HCT116 (cell line): ENCODE measurements around the gene NMNAT3. TPM values are rescaled to one million over a fixed set of nuclear protein-coding genes. Genes with fewer than 3 reads are reported as not detected.

Experiments used
- ATAC-seq: fragments of 200-7000 bp; cut with Tn5 transposase; 2 replicates; pipeline ENCODE4 v1.9.1; 2020; ENCODE audit warnings: mild to moderate bottlenecking, moderate library complexity
- BruUV-seq: library from RNA; stranded (reverse); fragments of 400-500 nt; replicated peaks from 2 replicates; lab custom pipeline; 2021; lab: Mats Ljungman, UMichigan
- CTCF ChIA-PET: fragments of 300-600 bp; sonication (Branson Sonifier 250); formaldehyde crosslinking; loops from one replicate; lab custom pipeline; 2021; ENCODE audit warnings: antibody characterized with exemption; lab: Charles Lee
- POLR2A ChIA-PET: fragments of 300-600, 350-600 bp; sonication (Branson Sonifier 250); formaldehyde crosslinking; loops from one replicate; lab custom pipeline; 2021; ENCODE audit warnings: antibody characterized with exemption; lab: Charles Lee
- RAD21 ChIA-PET, 2 experiments: fragments of 300-600 bp; sonication (Branson Sonifier 250); formaldehyde crosslinking; loops; one replicate each; lab custom pipeline; 2023; ENCODE audit warnings: low total read pairs in 2 of 2; ENCODE audit not compliant: uncharacterized antibody in 2 of 2, unreplicated experiment in 2 of 2, low non-redundant PET in 1 of 2; lab: Charles Lee
- DNase-seq: peaks from one replicate; pipeline ENCODE4 v3.0.0-alpha.2; 2010; ENCODE audit warnings: low read depth, low spot score
- H2AFZ ChIP-seq: fragments of 200-600 bp; shearing (Covaris generic), sonication (generic); 2 replicates; pipeline ENCODE4 v1.6.1; 2017; ENCODE audit warnings: low read depth, mixed run types, mixed read lengths, antibody characterized with exemption, low read length; ENCODE audit not compliant: poor library complexity, severe bottlenecking
- H3K27ac ChIP-seq: 2 replicates; pipeline ENCODE4 v1.5.1; 2012; ENCODE audit warnings: low read depth, low read length
- H3K27me3 ChIP-seq: fragments of 200-600 bp; sonication (generic); 2 replicates; pipeline ENCODE4 v1.6.1; 2016; ENCODE audit warnings: mixed run types, low read length, mixed read lengths; ENCODE audit not compliant: insufficient read depth
- H3K36me3 ChIP-seq, 2 experiments: fragments of 200-500 bp in 1 of 2; fragments of 200-600 bp in 1 of 2; sonication (Bioruptor generic) in 1 of 2; sonication (generic) in 1 of 2; 2 replicates each; pipeline versions ENCODE4 v1.5.1 to v1.6.1; 2014 to 2016; ENCODE audit warnings: low read length in 2 of 2, inconsistent platforms in 1 of 2, mixed read lengths in 1 of 2, mixed run types in 1 of 2; ENCODE audit not compliant: insufficient read depth in 2 of 2, control insufficient read depth in 1 of 2
- H3K4me1 ChIP-seq, 2 experiments: fragments of 200-600 bp in 1 of 2; sonication (generic) in 1 of 2; 2 replicates each; pipeline versions ENCODE4 v1.5.1 to v1.6.1; 2012 to 2017; ENCODE audit warnings: low read length in 2 of 2, inconsistent platforms in 1 of 2, mild to moderate bottlenecking in 1 of 2, mixed read lengths in 1 of 2, mixed run types in 1 of 2, moderate library complexity in 1 of 2; ENCODE audit not compliant: insufficient read depth in 2 of 2, control insufficient read depth in 1 of 2
- H3K4me2 ChIP-seq: fragments of 200-600 bp; sonication (generic); 2 replicates; pipeline ENCODE4 v1.6.1; 2017; ENCODE audit warnings: mixed run types, low read length, mixed read lengths
- H3K4me3 ChIP-seq, 2 experiments: fragments of 200-600 bp in 1 of 2; sonication (generic) in 1 of 2; replicated peaks in 1 of 2; 2 replicates each; pipeline ENCODE4 v1.5.1; 2011 to 2016; ENCODE audit warnings: low read length in 2 of 2, control low read depth in 1 of 2, low read depth in 1 of 2, mild to moderate bottlenecking in 1 of 2, mixed read lengths in 1 of 2, mixed run types in 1 of 2
- H3K79me2 ChIP-seq: fragments of 200-600 bp; sonication (generic); 2 replicates; pipeline ENCODE4 v1.6.1; 2017; ENCODE audit warnings: mild to moderate bottlenecking, mixed run types, low read length, moderate library complexity, mixed read lengths; ENCODE audit not compliant: insufficient read depth
- H3K9ac ChIP-seq: fragments of 200-600 bp; sonication (generic); 2 replicates; pipeline ENCODE4 v1.6.1; 2016; ENCODE audit warnings: low read length, mixed read lengths
- H3K9me2 ChIP-seq: fragments of 200-600 bp; sonication (generic), shearing (Covaris generic); 2 replicates; pipeline ENCODE4 v1.6.1; 2017; ENCODE audit warnings: mixed run types, mild to moderate bottlenecking, moderate library complexity; ENCODE audit not compliant: insufficient read depth
- H3K9me3 ChIP-seq, 2 experiments: fragments of 200-500 bp in 1 of 2; fragments of 200-600 bp in 1 of 2; sonication (Bioruptor generic) in 1 of 2; sonication (generic) in 1 of 2; 2 replicates each; pipeline ENCODE4 v1.6.1; 2014 to 2017; ENCODE audit warnings: low read length in 2 of 2, mixed read lengths in 2 of 2, inconsistent platforms in 1 of 2, low read depth in 1 of 2, mild to moderate bottlenecking in 1 of 2, mixed run types in 1 of 2, moderate library complexity in 1 of 2; ENCODE audit not compliant: control insufficient read depth in 1 of 2, insufficient read depth in 1 of 2
- H4K20me1 ChIP-seq: fragments of 200-600 bp; sonication (generic), shearing (Covaris generic); 2 replicates; pipeline ENCODE4 v1.6.1; 2017; ENCODE audit warnings: mixed run types, mild to moderate bottlenecking, moderate library complexity; ENCODE audit not compliant: insufficient read depth
- ATF3 ChIP-seq: IDR thresholded peaks from 2 replicates; pipeline ENCODE4 v1.6.1; 2012
- ELF1 ChIP-seq: IDR thresholded peaks from 2 replicates; pipeline ENCODE4 v1.6.1; 2012; ENCODE audit warnings: low read depth, borderline replicate concordance
- MAX ChIP-seq: IDR thresholded peaks from 2 replicates; pipeline ENCODE4 v1.6.1; 2012
- SP1 ChIP-seq: IDR thresholded peaks from 2 replicates; pipeline ENCODE4 v1.6.1; 2012; ENCODE audit warnings: low read depth
- ZFX ChIP-seq: fragments of 450-650 bp; IDR thresholded peaks from 2 replicates; pipeline ENCODE4 v1.6.1; 2017
- intact Hi-C: fragments of 100-400 bp; cut with micrococcal nuclease; formaldehyde crosslinking; loops from 2 replicates; pipeline ENCODE4 v1.10.0; 2022
- total RNA-seq: library from RNA; stranded (reverse); gene quantifications from one replicate; pipeline ENCODE4 v1.2.1, GENCODE V29; 2021; ENCODE audit not compliant: unreplicated experiment

The NMNAT3 gene
- total RNA-seq, 1 experiment from 2014 or later, result 5.7 TPM

- ChIA-PET CTCF (no interaction called here), RAD21 (no interaction called here), POLR2A (interaction anchor here (1.3 kb wide), 1 partner anchor 138 kb away, joined by 4 read pairs; the partner anchor contains the start of gene COPB2)
- no peaks in the 10 kb centered on the region for H3K9me2 ChIP-seq
- H3K4me3 ChIP-seq, result no peak overlapping the region
- no peaks in the 10 kb centered on the region for H3K36me3 ChIP-seq
- ATAC-seq (no peak), DNase-seq (no peak)
- no peak for TF ChIP-seq ATF3
- no peak for TF ChIP-seq SP1
- no peak for TF ChIP-seq ZFX
- no peak for TF ChIP-seq ELF1
- no peak overlapping the region for H3K9ac ChIP-seq
- peaks cover 7 to 12% of the 10 kb centered on the region in 2 experiments for H3K4me1 ChIP-seq
- no peaks in the 10 kb centered on the region for H3K9me3 ChIP-seq
- BruUV-seq, result no TSS peak
- intact Hi-C loops, result no loop called here
- H4K20me1 ChIP-seq, result no peaks in the 10 kb centered on the region
- no peak overlapping the region for H3K27ac ChIP-seq
- H2AFZ ChIP-seq, result no peak overlapping the region
- H3K4me2 ChIP-seq, result no peak overlapping the region
- H3K27me3 ChIP-seq, result no peaks in the 10 kb centered on the region
- peaks cover 10% of the 10 kb centered on the region; the same call in 1 of the 2 replicates for H3K79me2 ChIP-seq
Observed at GRCh38 chr3:139528281-139528680, 149.5 kb downstream of the NMNAT3 start.

GRCh38 chr3:139527265-139527664, 150.5 kb downstream of the NMNAT3 start:
- ChIA-PET POLR2A (no interaction called here), CTCF (no interaction called here), RAD21 (no interaction called here)
- peaks cover 2 to 5% of the 10 kb centered on the region in 2 experiments; a peak in 2 of 4 replicates for H3K4me1 ChIP-seq
- H3K27me3 ChIP-seq, result no peaks in the 10 kb centered on the region
- peaks cover 5% of the 10 kb centered on the region; the same call in 1 of the 2 replicates for H3K79me2 ChIP-seq
- intact Hi-C loops, result no loop called here
- no peaks in the 10 kb centered on the region for H4K20me1 ChIP-seq
- H2AFZ ChIP-seq, result no peak overlapping the region
- H3K27ac ChIP-seq, result no peak overlapping the region
- no peak for ATAC-seq
- H3K9me2 ChIP-seq, result no peaks in the 10 kb centered on the region
- no TSS peak for BruUV-seq
- no peak for DNase-seq
- no peaks in the 10 kb centered on the region for H3K9me3 ChIP-seq
- H3K4me3 ChIP-seq, result no peak overlapping the region
- no peak for TF ChIP-seq MAX
- no peak overlapping the region for H3K4me2 ChIP-seq
- no peak overlapping the region for H3K9ac ChIP-seq
- no peaks in the 10 kb centered on the region for H3K36me3 ChIP-seq
